Retinal pigment epithelial cell (primary cell): Measurements from ENCODE around the gene TUB.

Source experiments
- DNase-seq: peaks from one replicate; pipeline ENCODE4 v3.0.0-alpha.2; 2010; ENCODE audit warnings: low read depth
- H3K4me3 ChIP-seq: 2 replicates; pipeline ENCODE4 v1.5.1; 2011; ENCODE audit warnings: mild to moderate bottlenecking, low read length, control low read depth, moderate library complexity
- CTCF ChIP-seq: conservative IDR thresholded peaks from 2 replicates; pipeline ENCODE4 v1.5.1; 2011; ENCODE audit warnings: low read depth, low read length, control low read depth, inconsistent platforms

TUB gene

GRCh38 chr11:8084352-8084751 lies 3.3 kb downstream of the TUB start:
- H3K4me3 ChIP-seq = no peak overlapping the region
- no peak for TF ChIP-seq CTCF

GRCh38 chr11:8085011-8085645 lies 4.1 kb downstream of the TUB start:
- no peak for DNase-seq
- no peak for TF ChIP-seq CTCF
- no peak overlapping the region for H3K4me3 ChIP-seq

More at GRCh38 chr11:8084352-8084751, 3.3 kb downstream of the TUB start:
- no peak for DNase-seq

DNA sequence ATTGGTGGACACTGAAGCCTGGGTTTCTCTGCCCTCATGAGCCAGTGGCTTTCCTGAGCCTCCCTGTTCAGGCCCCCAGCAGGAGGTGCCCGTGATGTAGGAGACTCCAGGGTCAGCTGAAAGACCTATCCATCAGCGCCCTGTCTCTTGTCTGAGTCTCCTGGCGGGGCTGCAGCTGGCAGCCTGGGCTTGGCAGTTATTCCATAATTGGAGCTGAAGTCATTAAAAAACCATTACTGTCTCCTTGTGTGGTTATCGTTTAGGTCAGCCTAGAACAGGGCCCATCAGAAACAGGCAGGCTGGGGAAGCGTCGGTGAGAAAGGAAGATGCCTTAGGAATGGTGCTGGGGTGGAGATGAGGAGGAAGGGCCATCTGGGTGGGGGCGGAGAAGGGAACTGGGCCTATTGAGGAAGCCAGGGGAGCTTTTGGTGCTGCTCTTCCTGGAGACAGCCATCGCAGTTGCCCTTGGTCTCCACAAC lies 5.0 kb downstream of the TUB start:
- DNase-seq = no peak
- no peak for TF ChIP-seq CTCF
- H3K4me3 ChIP-seq = no peak overlapping the region

- TF ChIP-seq CTCF = no peak
- no peak for DNase-seq
- H3K4me3 ChIP-seq = no peak overlapping the region
Measured at GRCh38 chr11:8086571-8086970, 5.6 kb downstream of the TUB start.

GRCh38 chr11:8087185-8087584 lies 6.2 kb downstream of the TUB start:
- peak; percentile 43 for TF ChIP-seq CTCF
- no peak for DNase-seq
- H3K4me3 ChIP-seq = no peak overlapping the region

DNA sequence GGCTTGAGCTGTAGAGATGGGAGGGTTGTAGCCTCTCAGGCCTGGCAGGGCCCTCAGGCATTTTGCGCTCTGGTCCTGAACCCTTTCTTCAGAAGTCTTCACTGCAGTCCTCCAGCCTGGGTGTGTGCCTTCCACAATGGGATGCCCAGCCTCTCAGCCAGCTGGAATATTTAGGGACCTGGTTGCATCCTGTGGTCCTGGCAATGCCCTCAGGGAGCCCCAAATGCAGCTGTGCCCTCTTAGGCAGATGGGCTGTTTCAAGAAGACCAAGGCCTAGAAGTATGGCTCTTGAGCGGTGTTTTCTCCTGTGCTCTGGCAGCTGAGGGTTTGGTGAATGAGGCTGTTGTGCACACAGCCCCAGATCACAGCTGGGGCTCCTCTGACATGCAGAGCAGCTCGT lies 6.7 kb downstream of the TUB start:
- no peak for TF ChIP-seq CTCF
- H3K4me3 ChIP-seq = no peak overlapping the region
- no peak for DNase-seq

DNA sequence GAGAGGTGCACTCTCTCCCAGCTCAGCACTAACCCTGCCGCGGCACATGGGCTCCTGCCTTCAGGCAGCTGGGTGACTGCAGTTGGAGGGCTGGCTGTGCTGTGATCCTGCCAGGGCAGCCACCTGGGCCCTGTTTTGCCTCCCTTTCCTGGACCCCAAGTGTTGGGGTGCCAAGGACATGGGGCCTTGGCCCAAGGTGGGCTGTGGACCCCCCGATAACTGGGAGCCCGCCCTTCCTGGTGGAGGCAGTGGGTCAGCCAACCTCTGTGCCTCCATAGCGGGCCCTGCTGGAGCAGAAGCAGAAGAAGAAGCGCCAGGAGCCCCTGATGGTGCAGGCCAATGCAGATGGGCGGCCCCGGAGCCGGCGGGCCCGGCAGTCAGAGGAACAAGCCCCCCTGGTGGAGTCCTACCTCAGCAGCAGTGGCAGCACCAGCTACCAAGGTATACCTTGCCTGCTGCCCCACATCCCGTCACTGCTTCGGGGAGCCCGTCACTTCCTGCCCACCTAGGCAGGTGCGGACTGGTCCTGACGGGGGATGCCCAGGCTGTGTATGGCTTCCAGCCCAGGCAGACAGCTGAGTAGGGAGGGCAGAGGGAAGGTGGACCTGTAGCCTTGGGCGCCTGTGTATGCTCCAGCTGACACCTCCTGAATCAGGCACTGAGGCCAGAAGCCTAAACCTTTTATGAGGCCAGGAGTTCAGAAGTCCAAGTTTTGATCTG lies 8.9 kb downstream of the TUB start:
- no peak overlapping the region for H3K4me3 ChIP-seq
- no peak for DNase-seq
- TF ChIP-seq CTCF = no peak
